SKM-1 treated with dmso at 0.1 percent for 144 hours (cell line): ENCODE data around the gene CLDN16.

ENCODE experiments used
- DNase-seq: peaks from one replicate; lab custom pipeline; 2025; ENCODE audit not compliant: unreplicated experiment; lab: John Stamatoyannopoulos, UW

CLDN16 gene

GRCh38 chr3:190387578-190388213, at the start of gene CLDN16:
TSS of gene CLDN16 (plus strand) at chr3:190388163. CDS start at chr3:190388330, 167 bp downstream.
- DNase-seq, result no peak

DNA sequence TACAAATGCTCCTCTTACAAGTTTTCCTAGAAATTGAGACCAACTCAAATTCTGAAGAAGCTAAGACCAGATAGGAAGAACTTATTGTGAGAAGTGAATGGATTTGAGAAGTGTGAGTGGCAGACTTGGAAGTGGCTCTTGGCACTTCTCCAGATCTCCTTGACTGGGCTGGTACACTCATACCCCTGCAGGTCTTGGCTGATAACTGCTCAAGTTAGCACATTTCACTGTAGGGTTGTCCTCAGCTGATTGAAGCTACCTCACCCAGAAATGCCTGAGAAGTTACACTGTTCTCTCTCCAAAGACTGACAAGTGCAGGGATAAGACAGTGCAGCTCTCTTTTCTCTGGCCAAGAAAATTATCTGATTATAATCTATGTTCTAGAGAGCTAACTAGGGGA, 49.2 kb upstream of the CLDN16 start:
- DNase-seq, result no peak

DNA sequence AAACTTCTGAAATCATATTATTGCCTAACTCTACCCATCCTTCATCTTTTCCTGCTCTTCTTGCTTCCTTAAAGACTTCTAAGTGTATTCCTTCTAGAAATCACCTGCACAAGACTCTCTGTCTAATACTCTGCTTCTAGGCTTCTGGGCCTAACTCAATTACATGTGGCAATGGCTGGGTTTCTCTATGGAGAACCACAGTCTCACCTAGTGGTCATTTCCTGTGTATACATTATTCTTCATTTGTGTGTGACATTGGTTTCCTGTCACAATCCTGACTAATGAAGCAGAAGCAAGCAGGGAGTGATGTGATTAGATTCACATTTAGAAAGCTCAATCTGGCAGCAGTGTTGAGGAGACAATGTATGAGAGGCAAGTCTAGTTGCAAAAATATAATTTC, 48.8 kb upstream of the CLDN16 start:
- DNase-seq, result no peak

DNA sequence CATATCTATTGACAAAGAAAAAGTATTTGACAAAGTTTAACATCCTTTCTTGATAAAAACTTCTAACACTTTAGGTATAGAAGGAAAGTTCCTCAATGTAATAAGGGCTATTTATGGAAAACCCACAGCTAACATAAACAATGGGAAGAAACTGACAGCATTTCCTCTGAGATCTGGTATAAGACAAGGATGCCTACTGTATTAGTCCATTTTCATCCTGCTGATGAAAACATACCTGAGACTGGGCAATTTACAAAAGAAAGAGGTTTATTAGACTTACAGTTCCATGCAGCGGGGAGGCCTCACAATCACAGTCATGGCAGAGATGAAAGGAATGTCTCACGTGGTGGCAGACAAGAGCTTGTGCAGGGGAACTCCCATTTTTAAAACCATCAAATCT, 47.9 kb upstream of the CLDN16 start:
- no peak for DNase-seq

GRCh38 chr3:190345027-190345821, 42.7 kb upstream of the CLDN16 start:
- no peak for DNase-seq

- no peak for DNase-seq
Measured at GRCh38 chr3:190345878-190346277, 42.1 kb upstream of the CLDN16 start.

DNA sequence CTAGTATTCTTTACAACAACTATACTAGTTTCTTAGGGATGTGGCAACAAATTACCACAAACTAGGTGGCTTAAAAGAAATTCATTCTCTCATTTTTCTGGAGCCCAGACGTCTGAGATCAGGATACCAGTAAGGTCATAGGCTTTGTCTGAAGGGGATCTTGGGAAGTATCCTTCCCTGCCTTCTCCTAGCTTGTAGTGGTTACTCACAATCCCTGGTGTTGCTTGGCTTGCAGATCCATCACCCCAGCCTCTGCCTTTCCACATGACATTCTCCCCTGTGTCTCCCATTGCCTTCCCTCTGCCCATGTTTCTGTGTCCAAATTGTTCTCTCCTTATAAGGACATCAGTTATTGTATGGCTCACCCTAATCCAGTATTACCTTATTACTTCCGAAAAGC, 41.4 kb upstream of the CLDN16 start:
- DNase-seq, result no peak

DNA sequence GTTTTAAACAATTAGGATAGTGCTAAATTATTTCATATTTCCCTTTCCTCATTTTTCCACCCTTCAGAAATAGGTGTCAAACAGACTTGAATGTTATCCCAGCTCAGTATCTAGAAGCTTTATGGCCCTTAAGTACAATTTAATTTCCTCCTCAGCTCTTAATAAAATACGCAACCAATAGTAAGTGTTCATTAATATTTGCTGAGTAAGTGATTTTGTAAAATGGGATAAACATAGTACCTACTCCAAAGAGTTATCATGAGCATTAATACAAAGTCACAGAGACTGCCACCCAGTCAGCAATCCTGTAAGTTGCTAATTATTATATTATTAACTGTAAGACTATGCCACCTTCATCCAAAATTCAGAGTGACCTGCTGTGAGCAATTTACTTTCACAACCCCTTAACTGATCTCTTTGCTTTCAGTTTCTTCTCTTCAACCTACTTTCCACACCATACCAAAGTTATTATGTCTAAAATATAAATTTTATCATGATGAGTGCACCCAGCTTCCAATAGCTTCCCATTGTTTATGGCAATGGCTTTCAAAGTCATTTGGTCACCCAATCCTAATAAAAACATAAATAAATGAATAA, 35.0 kb upstream of the CLDN16 start:
- DNase-seq, result no peak

DNA sequence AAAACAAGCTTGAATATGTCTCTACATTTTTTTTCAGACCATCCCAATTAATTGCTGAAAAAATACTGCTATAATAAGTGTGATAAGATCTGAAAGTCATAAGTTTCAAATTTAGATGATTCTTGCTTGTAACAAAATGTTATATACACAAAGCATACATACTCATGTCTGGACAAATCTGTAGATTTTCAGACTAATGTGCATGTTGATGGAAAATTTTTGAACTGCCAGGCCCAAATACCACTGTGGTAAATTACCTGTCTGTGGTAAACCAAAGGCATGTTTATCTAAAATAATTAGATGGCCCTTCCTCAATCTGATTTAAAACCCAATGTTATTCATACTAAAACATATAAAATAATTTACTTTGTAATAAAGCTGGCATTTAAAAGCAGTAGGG, 31.7 kb upstream of the CLDN16 start:
- no peak for DNase-seq

GRCh38 chr3:190357468-190357867, 30.5 kb upstream of the CLDN16 start:
- peak; percentile 28 for DNase-seq

DNA sequence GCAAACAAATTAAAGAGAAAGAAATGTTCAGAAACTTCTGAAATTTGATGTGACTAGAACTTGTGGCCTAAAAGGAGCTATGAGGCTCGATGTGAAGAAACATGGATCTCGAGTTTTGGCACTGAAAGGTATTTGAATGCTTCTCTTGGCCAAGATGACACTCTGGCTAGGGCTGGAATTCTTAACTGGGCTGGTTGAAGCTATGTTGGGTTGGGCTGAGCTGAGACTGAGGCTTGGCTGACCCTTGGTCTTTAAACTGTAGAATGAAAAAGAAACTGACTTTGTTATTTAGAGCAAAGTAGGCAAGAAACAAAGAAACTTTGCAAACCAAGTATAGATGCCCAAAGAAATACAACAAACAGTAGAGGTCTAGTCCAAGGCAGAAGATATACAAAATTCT, 28.1 kb upstream of the CLDN16 start:
- DNase-seq, result no peak

DNA sequence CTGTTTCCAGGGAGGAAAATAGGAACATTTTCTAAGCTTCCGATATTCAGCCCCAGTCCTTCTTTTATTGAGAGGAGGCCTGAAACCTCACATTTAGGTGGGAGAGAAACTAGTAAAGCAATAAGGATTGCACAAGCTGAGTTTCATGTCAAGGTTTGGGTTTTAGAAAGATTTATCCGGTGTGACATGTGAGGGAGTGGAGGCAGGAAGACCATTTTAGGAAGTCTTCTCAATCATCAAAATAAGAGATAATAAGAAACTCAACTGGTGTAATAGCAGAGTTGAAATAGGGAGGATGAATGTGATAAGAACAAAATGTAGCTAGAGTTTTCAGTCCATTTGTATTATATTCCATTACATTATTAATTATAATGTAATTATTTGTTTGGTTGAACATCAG, 27.7 kb upstream of the CLDN16 start:
- no peak for DNase-seq

DNA sequence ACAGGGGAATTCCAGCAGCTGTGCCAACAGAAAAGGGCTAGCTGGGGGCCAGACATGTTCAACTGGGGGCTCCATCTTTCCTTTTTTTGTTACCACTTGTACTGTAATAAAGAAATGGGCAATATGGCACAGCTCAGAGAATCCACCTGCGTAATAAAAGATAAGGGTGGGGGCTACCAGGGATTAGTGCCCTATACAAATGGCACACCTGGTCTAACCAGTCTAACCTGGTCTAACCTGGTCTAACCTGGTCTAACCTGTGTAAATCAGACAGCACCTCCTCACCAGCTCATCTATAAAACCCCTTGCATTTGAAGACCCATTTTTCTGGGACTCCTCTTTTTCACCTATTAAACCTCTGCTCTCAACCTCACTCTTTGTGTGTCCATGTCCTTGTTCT, 26.2 kb upstream of the CLDN16 start:
- DNase-seq, result no peak

DNA sequence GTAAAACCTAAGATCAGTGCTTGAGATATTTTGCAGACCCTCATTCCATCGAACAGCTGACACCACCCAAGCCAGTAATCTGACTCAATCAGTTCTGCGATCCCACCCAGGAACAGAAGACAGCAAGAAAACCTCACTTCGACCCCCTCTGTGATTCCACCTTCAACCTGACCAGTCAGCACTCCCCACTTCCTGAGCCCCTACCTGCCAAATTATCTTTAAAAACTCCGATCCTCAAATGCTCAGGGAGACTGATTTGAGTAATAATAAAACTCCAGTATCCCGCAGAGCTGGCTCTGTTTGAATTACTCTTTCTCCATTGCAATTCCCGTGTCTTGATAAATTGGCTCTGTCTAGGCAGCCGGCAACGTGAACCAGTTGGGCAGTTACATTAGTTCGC, 25.7 kb upstream of the CLDN16 start:
- DNase-seq, result no peak

GRCh38 chr3:190366133-190366532, 21.8 kb upstream of the CLDN16 start:
- DNase-seq, result no peak

DNA sequence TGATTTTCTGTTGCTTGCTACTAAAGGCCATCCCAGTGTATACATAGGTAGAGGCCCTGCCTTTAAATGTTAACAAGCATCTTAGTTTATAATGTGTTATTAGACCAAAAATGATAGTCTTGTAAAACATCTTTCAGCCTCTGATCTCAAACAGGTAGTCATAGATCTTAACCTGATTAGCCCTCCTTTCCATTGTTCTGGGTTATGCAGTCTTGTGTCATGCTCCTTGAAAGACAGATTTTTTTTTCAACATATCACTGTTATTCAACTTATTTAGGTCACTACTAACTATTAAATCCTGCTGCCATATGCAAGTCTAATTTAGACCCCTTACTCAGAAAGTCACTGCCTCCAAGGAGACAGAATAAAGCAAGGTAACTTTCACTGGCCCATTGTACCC, 19.1 kb upstream of the CLDN16 start:
- no peak for DNase-seq

DNA sequence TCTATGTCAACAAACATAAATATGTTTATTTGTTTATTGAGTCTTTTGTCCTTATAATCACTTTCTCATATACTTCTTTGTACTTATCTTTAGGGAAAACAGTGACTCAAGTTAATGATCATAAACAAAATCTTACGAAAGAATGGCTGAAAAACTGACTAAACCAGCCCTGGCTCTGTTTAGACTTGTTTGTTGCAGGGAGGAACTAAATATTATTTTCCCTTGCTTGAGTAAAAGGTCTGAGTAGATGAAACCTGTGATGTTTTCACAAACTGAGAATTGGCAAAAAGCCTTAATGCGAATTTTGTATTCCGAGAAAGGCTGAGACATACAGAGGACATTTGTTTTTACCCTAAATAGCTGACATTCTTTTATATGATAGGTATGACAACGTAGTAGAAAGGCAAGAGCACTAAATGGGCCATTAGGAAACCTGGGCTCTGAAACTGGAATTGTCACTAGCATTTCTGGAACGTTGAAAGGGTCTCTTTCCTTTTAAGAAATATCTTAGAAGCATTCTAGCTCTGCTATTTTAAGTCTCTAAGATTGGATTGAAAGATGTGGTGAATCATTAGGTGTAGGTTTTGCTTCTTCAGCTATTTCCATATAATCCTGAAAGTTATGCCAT, 18.2 kb upstream of the CLDN16 start:
- DNase-seq, result no peak

GRCh38 chr3:190370369-190370768, 17.6 kb upstream of the CLDN16 start:
- no peak for DNase-seq

- no peak for DNase-seq
Measured at GRCh38 chr3:190371152-190371551, 16.8 kb upstream of the CLDN16 start.

DNA sequence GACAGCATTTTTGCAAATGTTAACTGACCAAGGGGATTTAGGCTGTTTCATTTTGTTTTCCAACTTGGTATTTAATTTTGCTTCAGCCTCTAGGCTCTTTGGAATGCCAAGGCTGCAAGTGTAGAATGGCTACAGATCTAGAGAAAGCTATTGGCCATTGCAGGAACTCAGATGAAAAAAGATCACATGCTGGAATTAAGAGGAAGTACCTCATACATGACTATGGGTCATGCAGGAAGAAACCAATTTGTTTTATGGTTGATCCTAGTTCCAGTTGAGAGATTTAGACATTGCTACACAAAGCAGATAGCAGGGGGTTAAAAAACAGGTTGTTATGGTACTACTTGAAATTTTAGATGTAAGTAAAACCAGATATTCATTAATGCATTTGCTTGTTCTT, 12.7 kb upstream of the CLDN16 start:
- peak; percentile 24 for DNase-seq

GRCh38 chr3:190375671-190376070, 12.3 kb upstream of the CLDN16 start:
- no peak for DNase-seq
